Measurements from ENCODE around the gene FBLN7. TPM values are rescaled to one million over a fixed set of nuclear protein-coding genes. Genes with fewer than 3 reads are reported as not detected.
"Not testable (repeated sequence)": the region's sequence is repeated elsewhere in the genome, so short reads cannot be mapped to it uniquely, and the experiment has no call there.

Gene FBLN7
- total and polyA plus RNA-seq, 2 experiments from 2014 or later = 0.28 to 4.7 TPM

DNA sequence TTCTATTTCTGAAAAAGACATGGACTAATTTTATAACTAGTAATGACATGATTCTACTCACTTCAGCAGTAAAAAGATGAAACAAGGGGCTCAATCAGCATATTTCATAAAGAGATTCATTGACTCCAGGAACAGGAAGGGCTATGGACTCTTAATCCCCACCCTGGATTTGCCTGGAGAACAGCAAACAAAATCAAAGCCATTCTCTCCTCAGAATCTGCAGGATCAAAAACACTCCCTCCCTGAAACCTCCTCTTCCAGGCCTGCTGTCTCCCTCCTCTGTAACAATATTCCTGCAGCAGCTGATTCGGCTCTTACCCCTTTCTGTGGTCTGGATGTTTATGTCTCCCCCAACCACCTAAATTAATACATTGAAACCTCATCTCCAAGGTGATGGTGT is 59.7 kb downstream of the FBLN7 start:
- Histone ChIP-seq H3K36me3 (no peaks in the 10 kb centered on the region), H3K27me3 (no peaks in the 10 kb centered on the region), H3K27ac (no peak overlapping the region), H3K9me3 (ENCODE audit: low read depth) (no peaks in the 10 kb centered on the region), H3K4me3 (no peak overlapping the region), H3K4me1 (ENCODE audit: low read depth) (no peaks in the 10 kb centered on the region)
- no peak for TF ChIP-seq CTCF (IDR thresholded peaks at IDR 0.05; ENCODE audit: low read depth, low read length)
- DNase-seq (ENCODE audit: low read depth in 1 of 2, low spot score in 1 of 2) = no peak

DNA sequence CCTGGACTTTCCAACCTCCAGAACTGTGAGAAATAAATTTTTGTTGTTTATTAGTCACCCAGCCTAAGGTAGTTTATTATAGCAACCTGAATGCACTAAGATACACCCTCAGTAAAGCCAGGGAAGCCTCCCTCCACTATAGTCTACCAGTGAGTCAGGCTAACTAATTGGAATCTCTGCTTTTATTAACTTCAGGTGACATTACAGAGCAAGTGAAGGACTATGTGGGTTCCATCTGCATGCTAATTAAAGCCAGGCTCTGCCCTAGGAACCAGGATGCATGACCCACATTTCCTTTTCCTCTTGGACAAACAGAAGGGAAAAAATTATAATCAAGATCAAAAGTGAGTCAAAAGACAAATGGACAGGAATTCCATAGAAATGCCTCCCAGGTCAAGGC is 60.6 kb downstream of the FBLN7 start:
- Histone ChIP-seq H3K4me1 (ENCODE audit: low read depth) (no peaks in the 10 kb centered on the region), H3K27ac (no peak overlapping the region), H3K27me3 (no peaks in the 10 kb centered on the region), H3K9me3 (ENCODE audit: low read depth) (no peaks in the 10 kb centered on the region), H3K36me3 (no peaks in the 10 kb centered on the region), H3K4me3 (no peak overlapping the region)
- DNase-seq (ENCODE audit: low read depth in 1 of 2, low spot score in 1 of 2) = peak in 1 of 2 donors; percentile 6
- TF ChIP-seq CTCF (IDR thresholded peaks at IDR 0.05; ENCODE audit: low read depth, low read length) = no peak

GRCh38 chr2:112199188-112199587 is 61.0 kb downstream of the FBLN7 start:
- no peak for DNase-seq (ENCODE audit: low read depth in 1 of 2, low spot score in 1 of 2)
- no peak for TF ChIP-seq CTCF (IDR thresholded peaks at IDR 0.05; ENCODE audit: low read depth, low read length)
- H3K27ac ChIP-seq = no peak overlapping the region
- no peaks in the 10 kb centered on the region for H3K36me3 ChIP-seq
- no peaks in the 10 kb centered on the region for H3K27me3 ChIP-seq
- no peaks in the 10 kb centered on the region for H3K9me3 ChIP-seq (ENCODE audit: low read depth)
- H3K4me3 ChIP-seq = no peak overlapping the region
- no peaks in the 10 kb centered on the region for H3K4me1 ChIP-seq (ENCODE audit: low read depth)

GRCh38 chr2:112201696-112202430 is 63.7 kb downstream of the FBLN7 start:
- H3K4me3 ChIP-seq = no peak overlapping the region

GRCh38 chr2:112204411-112204810 is 66.2 kb downstream of the FBLN7 start:
- TF ChIP-seq CTCF (IDR thresholded peaks at IDR 0.05; ENCODE audit: low read depth, low read length) = no peak
- DNase-seq (ENCODE audit: low read depth in 1 of 2, low spot score in 1 of 2) = peak in 1 of 2 donors; percentile 21
- no peaks in the 10 kb centered on the region for H3K36me3 ChIP-seq
- H3K4me1 ChIP-seq (ENCODE audit: low read depth) = no peaks in the 10 kb centered on the region
- H3K27ac ChIP-seq = no peak overlapping the region
- H3K27me3 ChIP-seq = no peaks in the 10 kb centered on the region
- no peaks in the 10 kb centered on the region for H3K9me3 ChIP-seq (ENCODE audit: low read depth)
- H3K4me3 ChIP-seq = no peak overlapping the region

More at GRCh38 chr2:112201696-112202430, 63.7 kb downstream of the FBLN7 start:
- DNase-seq (ENCODE audit: low read depth in 1 of 2, low spot score in 1 of 2) = peak in 1 of 2 donors; percentile 2
- no peaks in the 10 kb centered on the region for H3K27me3 ChIP-seq
- no peak overlapping the region for H3K27ac ChIP-seq
- TF ChIP-seq CTCF (IDR thresholded peaks at IDR 0.05; ENCODE audit: low read depth, low read length) = no peak
- H3K4me1 ChIP-seq (ENCODE audit: low read depth) = no peaks in the 10 kb centered on the region
- H3K36me3 ChIP-seq = no peaks in the 10 kb centered on the region
- H3K9me3 ChIP-seq (ENCODE audit: low read depth) = no peaks in the 10 kb centered on the region

GRCh38 chr2:112207905-112208304 is 69.7 kb downstream of the FBLN7 start:
- not testable (repeated sequence) for H3K27ac ChIP-seq; H3K36me3 ChIP-seq; H3K27me3 ChIP-seq; DNase-seq (ENCODE audit: low read depth in 1 of 2, low spot score in 1 of 2); H3K4me3 ChIP-seq; H3K4me1 ChIP-seq (ENCODE audit: low read depth); H3K9me3 ChIP-seq (ENCODE audit: low read depth)
